NCI-H345 (cell line): ENCODE measurements around the gene USH2A.
"Not testable (repeated sequence)": the region's sequence is repeated elsewhere in the genome, so short reads cannot be mapped to it uniquely, and the experiment has no call there.

ENCODE experiments used
- DNase-seq: peaks from one replicate; lab custom pipeline; 2025; lab: John Stamatoyannopoulos, UW

Gene USH2A

DNA sequence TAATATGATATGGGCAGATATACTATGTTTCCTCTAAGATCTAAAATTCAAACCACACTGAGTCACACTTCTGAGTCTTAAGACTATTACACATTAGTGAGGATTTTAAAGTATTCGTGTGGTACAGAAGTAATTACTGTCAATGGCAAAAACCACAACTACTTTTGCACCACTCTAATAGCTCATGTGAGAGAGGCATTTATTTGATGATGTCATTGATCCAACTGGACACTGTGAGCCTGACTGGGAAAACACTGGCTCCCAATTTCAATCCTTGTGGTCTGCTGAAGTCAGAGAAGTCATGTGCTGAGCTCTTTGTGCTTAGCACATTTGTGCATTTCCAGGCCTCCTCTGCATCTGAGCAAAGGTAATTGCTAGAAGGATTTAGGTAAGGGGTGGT is 377.8 kb downstream of the USH2A start:
- no peak for DNase-seq

GRCh38 chr1:216044538-216044937 is 378.7 kb downstream of the USH2A start:
- no peak for DNase-seq

DNA sequence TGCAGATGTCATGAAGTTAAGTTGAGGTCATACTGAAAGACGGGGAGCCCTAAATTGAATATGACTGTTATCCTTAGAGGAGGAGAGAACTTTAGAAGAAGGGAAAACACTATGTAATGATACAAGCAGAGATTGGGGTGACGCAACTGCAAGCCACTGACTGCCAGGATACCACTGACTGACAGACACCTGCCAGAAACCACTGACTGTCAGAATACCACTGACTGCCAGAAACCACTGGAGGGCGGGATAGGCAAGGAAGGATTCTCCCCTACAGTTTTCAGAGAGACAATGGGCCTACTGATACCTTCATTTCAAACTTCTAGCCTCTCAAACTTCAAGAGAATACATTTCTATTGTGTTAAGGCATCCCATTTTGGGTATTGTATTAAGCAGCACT is 388.7 kb downstream of the USH2A start:
- peak; percentile 4 for DNase-seq

DNA sequence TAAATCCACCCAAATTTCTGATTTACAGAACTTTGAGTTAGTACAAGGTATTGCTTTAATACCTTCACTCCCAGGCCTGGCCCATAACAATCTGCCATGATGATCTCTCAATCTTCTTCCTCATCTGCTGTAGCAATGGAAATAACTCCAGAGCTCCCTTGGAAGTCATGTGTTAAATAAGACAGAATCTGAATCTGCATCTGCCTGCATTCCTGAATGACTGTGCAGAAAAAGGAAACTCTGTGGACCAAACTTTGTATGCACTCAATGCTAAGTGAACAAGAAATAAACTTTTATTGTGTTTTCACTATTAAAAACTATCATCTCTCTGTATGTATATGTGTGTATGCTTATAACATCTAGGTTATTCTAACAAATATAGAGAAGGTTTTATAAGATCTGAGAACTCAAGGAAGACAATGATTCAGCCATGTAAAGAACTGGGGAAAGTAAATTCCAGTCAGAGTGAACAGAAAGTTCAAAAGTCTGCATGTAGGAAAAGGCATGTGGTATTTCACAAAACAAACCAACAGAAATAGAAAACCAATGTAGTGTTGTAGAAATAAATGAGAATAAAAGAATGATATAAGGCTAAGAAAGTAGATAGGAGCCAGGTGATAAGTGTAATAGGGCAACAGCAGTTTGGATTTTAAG is 390.2 kb downstream of the USH2A start:
- DNase-seq = no peak

DNA sequence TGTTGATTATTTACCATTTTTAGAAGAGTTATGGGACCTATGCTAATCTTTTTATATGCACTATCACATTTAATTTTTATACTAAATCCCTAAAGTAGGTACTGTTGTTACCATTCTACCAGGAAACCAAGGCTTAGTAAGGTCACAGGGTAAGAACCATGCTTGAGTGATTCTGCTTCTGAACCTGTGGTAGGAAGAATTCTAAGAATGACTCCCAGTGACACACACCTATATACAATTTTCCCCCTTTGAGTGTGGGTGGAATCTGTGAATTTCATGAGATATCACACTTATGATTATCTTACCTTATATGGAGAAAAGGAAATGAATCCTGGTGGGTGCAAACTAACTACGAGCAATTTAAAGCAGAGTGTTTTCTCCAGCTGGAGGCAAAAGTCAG is 391.0 kb downstream of the USH2A start:
- no peak for DNase-seq

DNA sequence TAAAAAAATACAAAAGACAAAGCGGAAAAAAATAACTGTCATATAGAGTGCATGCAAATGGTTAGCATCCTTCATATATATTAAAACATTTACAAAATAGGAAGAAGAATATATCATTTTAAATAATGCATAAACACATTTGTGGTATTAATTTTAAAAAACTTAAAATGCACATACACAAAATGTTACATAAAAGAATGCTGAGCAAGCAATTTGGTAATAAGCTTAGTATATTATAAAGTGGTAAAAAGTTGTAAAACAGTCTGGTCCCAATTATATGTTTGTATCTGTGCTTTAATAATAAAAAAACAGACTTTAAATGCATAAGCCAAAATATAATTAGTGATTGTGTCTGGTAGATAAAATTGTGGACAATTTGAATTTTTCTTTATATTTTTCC is 394.6 kb downstream of the USH2A start:
- no peak for DNase-seq

DNA sequence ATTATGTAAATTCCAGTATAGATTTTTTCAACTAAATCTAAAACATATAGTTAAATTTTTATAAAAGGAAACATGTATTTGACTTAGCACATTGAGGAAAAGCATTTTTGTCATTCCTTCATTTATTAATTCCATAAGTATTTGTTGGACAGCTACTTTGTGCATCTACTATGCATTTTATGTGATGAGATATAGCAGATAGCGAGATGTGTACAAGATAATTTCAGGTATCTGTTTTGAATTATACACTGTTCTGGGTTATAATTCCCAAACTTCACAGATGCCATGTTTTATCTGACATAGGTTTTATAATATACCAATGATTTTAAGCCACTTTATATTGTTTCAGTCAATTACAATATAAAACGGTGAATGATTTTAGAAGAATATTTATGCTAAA is 398.7 kb downstream of the USH2A start:
- DNase-seq = no peak

DNA sequence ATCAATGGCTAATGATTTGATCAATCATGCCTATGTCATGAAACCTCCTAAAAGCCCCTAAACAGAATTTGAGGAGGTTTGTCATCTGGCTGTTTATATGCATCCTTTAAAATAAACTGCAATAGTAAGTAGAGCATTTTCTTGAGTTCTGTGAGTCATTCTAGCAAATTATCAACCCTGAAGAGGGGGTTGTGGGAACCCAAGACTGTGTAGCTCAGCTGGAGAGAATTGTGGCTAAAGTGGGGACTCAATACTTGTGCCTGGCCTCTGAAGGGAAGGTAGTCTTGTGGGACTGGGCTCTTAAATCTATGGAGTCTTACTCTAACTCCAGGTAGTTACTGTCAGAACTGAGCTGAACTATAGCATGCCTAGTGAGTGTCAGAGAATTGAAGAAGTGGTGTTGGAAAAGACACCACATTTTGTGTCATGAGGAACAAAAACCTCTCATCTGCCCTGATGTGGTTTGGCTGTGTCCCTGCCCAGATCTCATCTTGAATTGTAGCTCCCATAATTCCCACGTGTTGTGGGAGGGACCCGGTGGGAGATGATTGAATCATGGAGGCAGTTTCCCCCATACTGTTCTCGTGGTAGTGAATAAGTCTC is 402.4 kb downstream of the USH2A start:
- DNase-seq = no peak

DNA sequence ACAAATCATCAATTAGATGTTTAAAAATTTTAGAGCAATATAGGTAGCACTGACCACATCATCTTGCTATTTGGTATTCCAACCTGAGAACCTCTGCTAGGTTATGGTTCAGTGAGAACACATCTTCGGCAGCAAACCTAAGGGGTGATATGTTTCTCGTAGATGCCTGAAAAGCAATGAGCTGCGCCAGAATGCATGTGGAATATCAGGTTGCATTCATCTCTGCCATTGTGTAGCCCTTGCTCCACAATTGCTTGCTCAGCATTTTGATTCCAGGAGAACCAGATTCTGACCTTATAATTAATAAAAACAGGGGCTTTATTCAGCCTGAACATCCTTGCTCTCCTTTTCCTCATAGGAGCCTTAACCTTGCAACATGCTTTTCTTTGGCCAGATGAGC is 408.1 kb downstream of the USH2A start:
- DNase-seq = no peak

DNA sequence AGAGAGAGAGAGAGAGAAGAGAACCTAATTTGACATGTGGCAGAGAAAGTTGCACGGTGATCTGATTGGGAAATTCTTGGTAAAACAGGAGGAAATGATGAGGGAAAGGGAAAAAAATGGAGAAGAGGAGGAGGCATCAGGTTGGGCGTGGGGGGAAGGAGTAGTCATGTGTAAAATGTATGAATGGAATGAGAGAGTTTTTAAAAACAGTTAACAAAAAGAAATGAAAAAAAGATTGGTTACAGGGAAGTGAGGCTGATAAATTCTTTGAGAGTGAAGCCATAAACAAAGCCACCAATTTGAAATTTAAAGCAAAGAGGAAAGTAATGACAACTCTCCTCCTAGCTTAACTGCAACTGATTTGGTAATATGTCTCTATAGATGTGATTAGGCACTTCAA is 409.2 kb downstream of the USH2A start:
- no peak for DNase-seq

- DNase-seq = not testable (repeated sequence)
Observed at GRCh38 chr1:216009456-216009855, 413.8 kb downstream of the USH2A start.

- no peak for DNase-seq
Observed at GRCh38 chr1:216005916-216006315, 417.3 kb downstream of the USH2A start.

DNA sequence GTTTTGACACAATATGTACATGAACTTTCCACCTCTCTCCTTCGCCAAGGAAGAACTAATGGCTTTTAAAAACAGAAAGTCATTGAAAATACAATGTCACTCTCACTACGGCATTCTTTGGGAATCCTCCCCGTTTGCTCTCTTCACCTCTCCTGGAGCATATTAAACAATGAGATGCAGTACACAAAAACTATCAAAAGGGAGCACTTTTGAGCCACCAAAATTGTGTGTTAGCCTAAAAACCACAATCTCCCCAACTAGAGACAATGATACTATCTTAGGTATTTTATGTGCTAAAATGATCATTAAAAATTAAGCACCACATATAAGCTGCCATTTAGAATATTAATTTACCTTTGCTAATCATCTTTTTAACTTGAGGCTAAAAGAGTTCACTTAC is 430.6 kb downstream of the USH2A start:
- peak; percentile 11 for DNase-seq

DNA sequence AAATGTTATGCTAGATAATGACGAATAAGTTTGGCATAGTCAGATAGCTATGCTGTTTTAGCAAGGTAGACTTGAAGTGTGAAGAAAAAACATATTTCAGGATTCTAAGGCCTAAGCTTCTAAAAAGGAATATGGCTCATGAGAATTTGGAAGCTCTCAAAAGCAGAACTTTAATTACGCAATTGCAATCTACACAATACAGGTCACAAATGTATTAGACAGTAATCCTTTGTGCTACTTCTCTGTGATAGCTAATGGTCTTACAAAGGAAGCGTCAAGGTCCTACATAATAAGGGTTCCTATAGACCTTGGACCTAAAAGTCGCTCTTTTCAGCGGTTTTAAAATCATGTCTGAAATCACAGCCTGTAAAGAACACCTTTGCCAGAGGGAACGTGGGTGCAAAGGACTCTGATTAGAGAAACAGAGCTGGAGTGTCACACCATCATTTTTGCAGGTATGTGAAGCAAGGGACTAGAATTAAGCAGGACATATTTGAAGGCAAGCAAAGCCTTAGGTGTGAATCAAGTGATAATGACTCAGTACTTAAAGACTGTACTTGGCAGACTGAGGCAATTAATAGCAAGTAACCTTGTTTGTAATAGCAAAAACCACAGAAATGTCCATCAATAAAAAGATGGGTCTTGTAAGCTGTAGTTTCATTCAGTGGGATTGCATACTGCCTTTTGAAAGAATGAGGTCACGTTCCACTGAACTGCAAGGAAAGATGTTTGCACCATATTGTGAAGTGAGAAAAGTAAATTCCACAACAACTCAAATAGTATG is 436.0 kb downstream of the USH2A start:
- no peak for DNase-seq

DNA sequence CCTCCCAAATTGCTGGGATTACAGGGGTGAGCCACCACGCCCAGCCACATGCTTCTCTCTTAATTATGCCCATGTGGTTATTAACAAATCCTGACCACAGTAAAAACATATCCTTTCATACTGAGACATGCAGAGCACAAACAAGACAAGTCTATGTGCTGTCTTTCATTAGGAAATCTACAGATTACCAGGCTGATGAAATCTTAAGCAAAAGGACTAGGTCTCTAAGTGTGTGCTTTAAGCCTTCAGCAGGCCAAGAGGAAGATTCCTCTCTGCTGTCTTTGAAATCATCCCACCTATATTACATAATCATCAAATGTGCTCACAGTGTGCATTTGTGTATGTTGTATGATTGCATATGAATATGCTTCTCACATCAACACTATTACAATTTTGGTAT is 436.8 kb downstream of the USH2A start:
- DNase-seq = no peak

GRCh38 chr1:215983680-215984079 is 439.6 kb downstream of the USH2A start:
- no peak for DNase-seq

DNA sequence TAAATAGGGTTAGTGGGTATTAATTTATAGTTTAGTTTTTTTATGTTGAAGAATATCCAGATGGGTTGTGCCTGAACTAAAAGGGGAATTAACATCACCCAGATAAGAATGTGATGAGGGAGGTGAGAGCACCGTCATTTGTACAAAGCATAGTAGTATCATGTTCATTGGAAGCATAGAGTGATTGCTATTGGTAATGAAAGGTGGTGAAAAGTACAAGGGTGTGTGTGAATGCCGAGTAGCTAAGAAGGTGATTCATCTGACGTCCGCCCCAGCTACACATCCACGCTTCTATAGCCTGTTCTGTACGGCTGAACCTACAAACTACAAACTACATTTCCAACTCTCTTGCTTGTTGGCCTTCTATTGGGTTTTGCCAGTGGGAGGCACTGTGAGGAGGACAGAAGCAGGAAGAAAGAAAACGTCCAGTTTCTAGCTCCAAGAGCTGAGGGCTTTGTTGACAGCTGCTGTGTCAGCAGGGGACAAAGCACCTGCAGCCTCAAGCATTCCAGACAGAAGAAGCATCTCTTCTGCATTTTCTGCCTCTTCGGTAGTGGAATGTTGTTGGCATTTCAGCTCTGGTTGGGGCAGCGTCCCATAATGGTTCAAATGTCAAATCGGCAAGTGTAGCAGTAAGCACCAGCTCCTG is 451.3 kb downstream of the USH2A start:
- no peak for DNase-seq

DNA sequence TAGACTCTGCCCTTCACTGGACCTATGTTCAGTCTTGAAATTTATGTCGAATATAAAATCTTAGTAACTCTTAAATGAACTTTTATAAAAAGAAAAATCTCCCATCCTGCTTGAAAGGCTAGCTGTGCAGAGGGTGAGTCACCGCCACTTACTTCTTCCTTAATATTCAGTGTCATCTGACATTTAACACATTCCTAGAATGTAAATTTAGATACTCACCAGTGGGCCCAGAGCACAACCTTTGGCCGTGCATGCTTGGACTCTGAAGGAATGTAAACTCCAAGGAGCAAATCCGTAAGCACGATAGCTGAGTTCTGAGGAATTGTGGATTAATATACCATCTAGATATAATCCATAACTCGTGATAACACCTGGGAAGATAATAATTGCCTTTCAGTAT is 452.8 kb downstream of the USH2A start:
- DNase-seq = no peak

DNA sequence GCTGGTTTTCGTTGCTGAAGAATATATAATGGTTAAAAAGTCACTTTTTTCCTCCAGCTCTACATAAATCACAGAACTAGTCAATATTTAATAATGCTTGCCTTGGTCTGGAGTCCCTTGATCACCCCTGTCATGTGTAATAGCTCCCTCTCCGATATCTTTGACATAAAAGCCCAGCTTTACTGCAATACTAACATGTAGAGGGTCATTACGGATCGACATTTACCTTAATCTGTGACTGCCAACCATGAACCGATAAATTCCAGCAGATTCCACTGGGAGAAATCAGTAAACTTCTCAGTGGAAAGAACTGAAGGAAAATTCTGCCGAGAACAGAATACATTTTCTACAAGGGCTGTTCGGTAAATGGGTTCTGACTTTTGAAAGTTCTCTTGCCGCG is 459.6 kb downstream of the USH2A start:
- DNase-seq = no peak

- DNase-seq = no peak
Observed at GRCh38 chr1:215963040-215963439, 460.2 kb downstream of the USH2A start.

DNA sequence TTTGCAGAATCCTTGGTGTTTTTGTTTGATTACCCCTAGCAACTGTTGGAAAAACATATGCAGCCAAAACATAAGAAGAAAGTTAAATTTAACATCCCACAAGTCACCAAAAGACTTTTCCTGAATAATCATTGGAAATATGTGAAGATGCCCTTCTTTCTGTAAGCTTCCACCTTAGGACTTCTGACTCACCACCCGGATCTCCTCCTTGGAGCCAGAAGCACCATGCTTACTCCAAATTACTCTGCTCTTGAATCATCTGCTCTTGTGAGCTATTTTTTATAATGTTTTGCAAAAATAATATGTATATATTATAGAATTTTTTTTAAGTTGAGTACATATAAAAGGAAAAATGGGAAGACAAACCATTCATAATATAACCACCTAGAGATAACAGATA is 464.4 kb downstream of the USH2A start:
- DNase-seq = no peak

GRCh38 chr1:215957663-215958062 is 465.6 kb downstream of the USH2A start:
- no peak for DNase-seq

GRCh38 chr1:215932558-215932957 is 490.7 kb downstream of the USH2A start:
- DNase-seq = no peak
